ENCODE data around the gene PTPRC.

The PTPRC gene

GRCh38 chr1:198765416-198765815 lies 126.6 kb downstream of the PTPRC start:
- no peak for DNase-seq

DNA sequence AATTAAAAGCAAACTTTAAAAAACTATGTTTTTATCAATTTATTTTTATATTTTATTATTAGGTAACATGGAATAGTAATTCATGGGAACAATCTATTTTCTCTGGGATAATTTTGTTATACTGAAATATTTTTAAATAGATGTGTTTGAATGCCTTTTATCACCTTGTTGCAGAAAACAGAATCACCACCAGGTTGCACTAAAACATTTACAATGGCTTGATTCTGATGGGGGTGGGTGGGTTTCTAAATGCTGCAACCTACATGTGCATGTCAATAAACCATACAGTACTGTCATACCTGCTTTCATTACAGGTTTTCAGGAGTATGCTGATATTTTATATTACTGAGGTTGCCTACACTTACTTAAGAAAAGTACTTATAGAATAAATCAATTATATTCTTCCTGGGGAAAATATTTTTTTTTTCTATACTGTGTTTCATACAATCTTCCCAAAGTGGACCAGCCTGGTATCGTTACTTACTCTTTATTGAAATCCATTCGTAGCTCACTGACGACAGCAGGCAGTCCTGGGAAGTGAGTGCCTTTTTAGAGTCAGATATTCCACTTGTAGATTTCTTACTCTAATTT lies 132.8 kb downstream of the PTPRC start:
- DNase-seq = peak in 1 of 2 donors; percentile 37

DNA sequence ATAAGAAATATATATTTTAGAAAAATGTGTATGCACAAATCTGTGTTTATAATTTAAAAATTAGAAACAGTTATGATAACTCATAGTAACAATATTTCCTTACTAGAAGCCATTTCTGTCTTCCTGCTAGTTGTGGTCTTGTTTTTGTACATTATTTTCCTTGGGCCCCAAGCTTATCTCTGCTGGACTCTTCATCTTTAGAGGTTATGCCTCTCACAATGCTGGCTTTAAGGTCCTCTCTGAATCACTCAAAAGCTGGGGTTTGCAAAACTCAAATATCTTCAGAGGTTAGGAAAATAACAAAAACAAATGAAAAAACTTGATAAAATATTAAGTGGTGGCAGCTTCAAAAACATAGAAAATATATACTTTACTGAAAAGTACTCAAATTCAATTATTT lies 133.8 kb downstream of the PTPRC start:
- no peak for DNase-seq

DNA sequence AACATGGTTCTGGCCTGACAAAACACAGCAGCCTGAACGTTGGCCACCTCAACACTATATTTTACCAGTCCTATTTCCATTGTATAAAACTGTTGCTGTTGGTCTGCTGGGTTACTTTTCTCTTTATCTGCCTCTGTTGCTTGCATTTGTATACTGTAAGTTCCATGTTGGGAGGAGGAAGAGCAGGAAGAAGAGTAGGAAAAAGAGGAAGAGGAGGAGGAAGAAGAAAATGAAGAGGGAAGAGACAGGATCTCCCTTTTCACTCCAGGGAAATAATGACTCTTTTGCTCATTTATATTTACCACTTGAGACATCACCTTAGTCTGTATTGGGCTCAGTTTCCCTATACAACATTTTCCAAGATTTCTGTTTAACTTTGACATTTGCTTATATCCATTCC lies 134.2 kb downstream of the PTPRC start:
- DNase-seq = no peak

DNA sequence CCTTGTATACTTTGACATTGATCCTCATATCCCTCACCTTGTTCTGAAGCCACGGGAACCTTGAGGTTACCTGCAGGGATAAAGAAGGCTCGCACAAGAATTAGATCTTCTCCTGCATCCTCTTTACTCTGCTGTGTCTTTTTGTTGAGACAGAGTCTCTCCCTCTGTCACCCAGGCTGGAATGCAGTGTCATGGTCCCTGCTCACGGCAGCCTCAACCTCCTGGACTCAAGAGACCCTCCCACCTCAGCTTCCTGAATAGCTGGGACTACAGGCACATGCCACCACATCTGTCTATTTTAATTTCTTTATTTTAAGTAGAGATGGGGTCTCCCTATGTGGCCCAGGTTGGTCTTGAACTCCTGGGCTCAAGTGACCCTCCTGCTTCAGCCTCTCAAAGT lies 134.7 kb downstream of the PTPRC start:
- DNase-seq = no peak

DNA sequence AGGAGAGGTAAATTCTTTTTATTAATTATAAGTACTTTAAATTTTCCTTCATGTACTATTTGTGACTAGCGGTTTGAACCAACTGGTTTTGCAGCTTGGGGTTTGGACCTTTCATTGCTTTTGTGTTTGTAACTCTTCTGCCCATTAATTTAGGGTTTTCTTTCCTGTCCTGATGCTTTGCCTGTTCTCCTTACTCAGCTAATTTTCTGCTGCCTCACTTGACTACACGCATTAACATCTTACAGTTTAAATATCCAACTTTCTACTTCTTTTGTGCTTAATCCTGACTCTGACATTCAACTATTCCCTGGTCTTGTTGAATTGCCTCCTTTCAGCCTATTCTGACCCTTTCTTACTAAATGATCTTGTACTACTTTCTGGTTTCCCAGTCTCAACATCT lies 135.6 kb downstream of the PTPRC start:
- DNase-seq = no peak

GRCh38 chr1:198775606-198776005 lies 136.8 kb downstream of the PTPRC start:
- no peak for DNase-seq

- peak in 1 of 2 donors; percentile 46 for DNase-seq
Measured at GRCh38 chr1:198776602-198777029, 137.8 kb downstream of the PTPRC start.

DNA sequence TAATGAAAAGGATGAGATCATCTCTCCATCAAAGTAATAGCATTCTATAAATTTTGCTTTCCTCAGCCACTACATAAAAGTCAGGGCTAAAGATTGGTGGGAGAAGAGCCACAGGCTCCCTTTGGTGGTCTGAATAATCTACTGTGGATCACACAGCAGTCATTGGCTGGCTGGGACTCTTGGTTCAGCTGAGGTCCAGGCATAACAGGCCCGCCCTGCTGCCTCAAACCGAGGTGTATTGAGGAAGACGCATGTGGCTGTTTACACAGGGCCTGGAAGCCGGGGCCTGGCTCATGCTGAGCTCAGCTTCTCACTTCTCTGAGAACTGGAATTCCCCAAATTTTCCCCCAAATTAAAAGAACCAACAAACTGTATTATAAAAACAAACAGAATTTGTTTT lies 139.2 kb downstream of the PTPRC start:
- DNase-seq = no peak

- DNase-seq = no peak
Measured at GRCh38 chr1:198780376-198780775, 141.5 kb downstream of the PTPRC start.

GRCh38 chr1:198788561-198789064 lies 149.8 kb downstream of the PTPRC start:
- DNase-seq = peak; percentile 31 to 53

GRCh38 chr1:198793714-198794113 lies 154.9 kb downstream of the PTPRC start:
- no peak for DNase-seq

DNA sequence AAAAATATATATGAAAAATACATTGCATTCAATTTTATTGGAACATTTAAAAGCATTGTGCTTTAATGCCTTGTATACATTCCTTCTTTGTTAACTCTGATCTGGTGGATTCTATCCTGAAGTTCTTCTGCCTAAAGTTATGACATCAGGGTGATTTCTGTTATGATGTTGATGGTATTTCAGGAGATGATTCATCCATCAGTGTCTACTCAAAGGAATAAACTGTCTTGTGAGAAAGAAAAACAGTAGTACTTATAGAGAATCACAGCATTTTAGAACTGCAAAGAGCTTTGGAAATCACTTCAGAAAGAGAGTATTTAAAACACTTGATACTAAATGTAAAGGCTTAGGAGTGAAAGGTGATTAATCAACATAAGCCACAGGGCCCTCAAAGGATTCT lies 155.7 kb downstream of the PTPRC start:
- DNase-seq = no peak

- no peak for DNase-seq
Measured at GRCh38 chr1:198797656-198798055, 158.8 kb downstream of the PTPRC start.

DNA sequence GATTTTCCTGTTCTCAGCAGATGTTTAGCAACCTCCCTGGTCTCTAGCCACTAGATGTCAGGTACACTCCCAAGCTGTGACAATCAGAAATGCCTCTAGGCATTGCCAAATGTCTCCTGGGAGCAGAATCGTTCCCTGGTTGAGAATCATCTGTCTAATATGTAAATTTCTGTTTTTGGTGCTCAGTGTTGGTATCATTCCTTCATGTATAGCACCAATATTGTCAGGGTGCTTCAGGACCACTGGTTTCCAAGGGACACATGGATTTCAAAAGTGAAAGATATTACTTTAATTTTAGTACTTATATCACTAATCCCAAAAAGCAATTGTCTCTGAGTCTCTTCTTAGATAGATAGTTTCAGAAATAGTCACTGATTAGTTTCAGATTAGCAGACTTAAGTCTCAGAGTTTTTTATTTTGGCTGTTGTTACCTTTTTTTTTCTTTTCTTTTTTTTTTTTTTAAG lies 160.1 kb downstream of the PTPRC start:
- DNase-seq = no peak

DNA sequence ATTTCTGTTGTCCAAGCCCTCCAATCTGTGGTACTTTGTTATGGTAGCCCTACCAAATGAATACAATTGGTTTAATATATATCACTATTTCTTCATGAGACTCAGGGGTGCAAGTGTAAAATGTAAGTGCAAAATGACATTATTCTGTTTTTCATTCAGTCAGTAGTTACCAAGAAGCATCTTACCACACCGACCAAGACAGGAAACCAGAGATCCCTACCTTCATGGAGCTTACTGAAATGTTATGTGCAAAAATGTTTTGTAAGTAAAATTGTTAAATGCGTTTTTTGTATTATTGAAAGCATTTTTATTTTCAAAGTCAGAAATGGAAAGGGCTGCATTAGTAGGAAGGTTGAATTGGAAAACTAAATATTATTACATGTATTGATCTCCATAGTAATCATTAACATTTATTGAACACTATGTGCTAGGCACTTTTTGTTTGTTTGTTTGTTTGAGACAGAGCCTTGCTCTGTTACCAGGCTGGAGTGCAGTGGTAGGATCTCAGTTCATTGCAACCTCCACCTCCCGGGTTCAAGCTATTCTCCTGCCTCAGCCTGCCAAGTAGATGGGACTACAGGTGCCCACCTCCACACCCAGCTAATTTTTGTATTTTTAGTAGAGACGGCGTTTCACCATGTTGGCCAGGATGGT lies 166.8 kb downstream of the PTPRC start:
- DNase-seq = no peak

DNA sequence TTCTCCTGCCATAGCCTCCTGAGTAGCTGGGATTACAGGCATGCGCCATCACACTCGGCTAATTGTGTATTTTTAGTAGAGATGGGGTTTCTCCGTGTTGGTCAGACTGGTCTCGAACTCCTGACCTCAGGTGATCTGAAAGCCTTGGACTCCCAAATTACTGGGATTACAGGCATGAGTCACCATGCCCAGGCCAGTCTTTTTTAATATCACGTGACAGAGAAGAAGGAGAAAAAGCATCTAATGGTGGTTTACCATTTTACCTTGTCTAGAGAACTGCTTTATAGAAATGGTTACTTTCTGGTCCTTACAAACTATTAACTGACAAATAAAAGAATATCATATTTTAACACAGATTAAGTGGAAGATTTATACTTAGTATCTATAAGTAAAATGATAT lies 168.0 kb downstream of the PTPRC start:
- DNase-seq = no peak
